H1 (cell line): ENCODE results near the gene ADD1. TPM values are rescaled to one million over a fixed set of nuclear protein-coding genes. Genes with fewer than 3 reads are reported as not detected.

Experiments
- CTCF ChIA-PET: fragments of 300-600 bp; sonication (Branson Sonifier 250); formaldehyde crosslinking; loops from one replicate; lab custom pipeline; 2021; ENCODE audit not compliant: partially characterized antibody; lab: Charles Lee
- POLR2A ChIA-PET: fragments of 300-600 bp; sonication (Branson Sonifier 250); formaldehyde crosslinking; loops from one replicate; lab custom pipeline; 2021; ENCODE audit warnings: inconsistent platforms; ENCODE audit not compliant: partially characterized antibody; lab: Charles Lee
- DNase-seq, 2 experiments: peaks; one replicate each; pipeline versions ENCODE4 v3.0.0 to v3.0.0-alpha.2; 2010 to 2022; ENCODE audit warnings: low spot score in 2 of 2, low read depth in 1 of 2, mixed read lengths in 1 of 2
- FAIRE-seq: peaks from 2 replicates; lab custom pipeline; 2011; peaks lifted over from hg19 to GRCh38; lab: Jason Lieb, UNC
- H2AFZ ChIP-seq: 2 replicates; pipeline ENCODE4 v1.8.1; 2012; ENCODE audit warnings: low read length, inconsistent platforms
- H2AK5ac ChIP-seq: 2 replicates; pipeline ENCODE4 v1.6.1; 2013; ENCODE audit warnings: low read depth, low read length
- H2BK120ac ChIP-seq: replicated peaks from 2 replicates; pipeline ENCODE3; 2013; ENCODE audit warnings: low read depth, low read length, inconsistent platforms
- H2BK12ac ChIP-seq: 2 replicates; pipeline ENCODE4 v1.6.1; 2013; ENCODE audit warnings: low read depth, low read length
- H2BK15ac ChIP-seq: 2 replicates; pipeline ENCODE4 v1.6.1; 2013; ENCODE audit warnings: low read length
- H2BK20ac ChIP-seq: 2 replicates; pipeline ENCODE4 v1.6.1; 2013; ENCODE audit warnings: low read length
- H2BK5ac ChIP-seq: 2 replicates; pipeline ENCODE4 v1.6.1; 2013; ENCODE audit warnings: low read depth, low read length
- H3K14ac ChIP-seq: 2 replicates; pipeline ENCODE4 v1.6.1; 2013; ENCODE audit warnings: inconsistent platforms; ENCODE audit not compliant: insufficient read length
- H3K18ac ChIP-seq: 2 replicates; pipeline ENCODE4 v1.6.1; 2013; ENCODE audit warnings: low read length; ENCODE audit errors: extremely low read depth
- H3K23ac ChIP-seq: 2 replicates; pipeline ENCODE4 v1.6.1; 2013; ENCODE audit warnings: inconsistent platforms; ENCODE audit not compliant: insufficient read length
- H3K23me2 ChIP-seq: 2 replicates; pipeline ENCODE4 v1.6.1; 2013; ENCODE audit warnings: low read depth, low read length
- H3K27ac ChIP-seq: 2 replicates; pipeline ENCODE4 v1.6.1; 2011; ENCODE audit warnings: low read depth, low read length, inconsistent platforms
- H3K27me3 ChIP-seq, 4 experiments: replicated peaks in 1 of 4; 1 replicate in 1 of 4; 2 replicates in 3 of 4; pipeline versions ENCODE4 v1.6.1 to v1.8.1; 2011 to 2013; ENCODE audit warnings: low read length in 3 of 4, mild to moderate bottlenecking in 3 of 4, inconsistent platforms in 2 of 4, mixed read lengths in 2 of 4, moderate library complexity in 1 of 4; ENCODE audit not compliant: control insufficient read depth in 3 of 4, insufficient read depth in 3 of 4; ENCODE audit errors: extremely low read depth in 1 of 4
- H3K36me3 ChIP-seq, 4 experiments: 2 replicates each; pipeline versions ENCODE4 v1.6.1 to v1.8.1; 2011 to 2013; ENCODE audit warnings: mild to moderate bottlenecking in 4 of 4, low read length in 3 of 4, moderate library complexity in 2 of 4, control low read depth in 1 of 4, inconsistent platforms in 1 of 4; ENCODE audit not compliant: insufficient read depth in 4 of 4, control insufficient read depth in 2 of 4
- H3K4ac ChIP-seq: replicated peaks from 2 replicates; pipeline ENCODE3; 2013; ENCODE audit warnings: low read length, low read depth, mixed read lengths, inconsistent platforms; ENCODE audit not compliant: insufficient read length
- H3K4me1 ChIP-seq, 4 experiments: replicated peaks in 1 of 4; 1 replicate in 1 of 4; 2 replicates in 3 of 4; pipeline versions ENCODE4 v1.6.1 to v1.8.1; 2011 to 2013; ENCODE audit warnings: low read length in 3 of 4, inconsistent platforms in 2 of 4, mixed read lengths in 1 of 4; ENCODE audit not compliant: insufficient read depth in 4 of 4, control insufficient read depth in 3 of 4
- H3K4me2 ChIP-seq, 2 experiments: 2 replicates each; pipeline versions ENCODE4 v1.6.1 to v1.8.1; 2011 to 2013; ENCODE audit warnings: low read depth in 2 of 2, low read length in 2 of 2, control low read depth in 1 of 2, inconsistent platforms in 1 of 2, mild to moderate bottlenecking in 1 of 2; ENCODE audit not compliant: insufficient read depth in 1 of 2
- H3K4me3 ChIP-seq, 4 experiments: fragments of 200-600, 300-600 bp in 1 of 4; sonication (generic), shearing (Covaris generic), sonication (Bioruptor Twin) in 1 of 4; 2 replicates each; pipeline versions ENCODE4 v1.5.1 to v1.8.1; 2011 to 2016; ENCODE audit warnings: low read length in 4 of 4, low read depth in 3 of 4, control low read depth in 2 of 4, inconsistent platforms in 2 of 4, mild to moderate bottlenecking in 2 of 4, mixed read lengths in 1 of 4, moderate library complexity in 1 of 4; ENCODE audit not compliant: insufficient read depth in 2 of 4; ENCODE audit errors: extremely low read depth in 1 of 4
- H3K56ac ChIP-seq: replicated peaks from 2 replicates; pipeline ENCODE3; 2013; ENCODE audit warnings: low read depth, mild to moderate bottlenecking, mixed read lengths, low read length, inconsistent platforms; ENCODE audit not compliant: insufficient read length
- H3K79me1 ChIP-seq: 2 replicates; pipeline ENCODE4 v1.6.1; 2013; ENCODE audit warnings: low read depth, low read length, control low read depth
- H3K79me2 ChIP-seq, 2 experiments: 2 replicates each; pipeline versions ENCODE4 v1.6.1 to v1.8.1; 2012 to 2013; ENCODE audit warnings: low read length in 2 of 2, mild to moderate bottlenecking in 2 of 2, inconsistent platforms in 1 of 2; ENCODE audit not compliant: insufficient read depth in 2 of 2, control insufficient read depth in 1 of 2
- H3K9ac ChIP-seq, 4 experiments: replicated peaks in 1 of 4; 1 replicate in 1 of 4; 2 replicates in 3 of 4; pipeline versions ENCODE4 v1.6.1 to v1.8.1; 2011 to 2013; ENCODE audit warnings: low read depth in 3 of 4, low read length in 3 of 4, control low read depth in 2 of 4, mild to moderate bottlenecking in 2 of 4, moderate library complexity in 2 of 4, inconsistent platforms in 1 of 4; ENCODE audit errors: extremely low read depth in 1 of 4
- H3K9me3 ChIP-seq, 2 experiments: 2 replicates each; pipeline versions ENCODE4 v1.6.1 to v1.8.1; 2012 to 2013; ENCODE audit warnings: mild to moderate bottlenecking in 2 of 2, moderate library complexity in 2 of 2, control low read depth in 1 of 2, inconsistent platforms in 1 of 2, low read depth in 1 of 2, low read length in 1 of 2, mixed read lengths in 1 of 2; ENCODE audit not compliant: insufficient read depth in 2 of 2
- H4K20me1 ChIP-seq, 2 experiments: replicated peaks in 1 of 2; 2 replicates each; pipeline versions ENCODE3 to v1.8.1; 2011 to 2013; ENCODE audit warnings: inconsistent platforms in 2 of 2, low read length in 2 of 2, mild to moderate bottlenecking in 1 of 2; ENCODE audit not compliant: insufficient read depth in 2 of 2, control insufficient read depth in 1 of 2
- H4K5ac ChIP-seq: 2 replicates; pipeline ENCODE4 v1.6.1; 2013; ENCODE audit warnings: low read length, low read depth, mixed read lengths, inconsistent platforms; ENCODE audit not compliant: insufficient read length
- H4K8ac ChIP-seq: 2 replicates; pipeline ENCODE4 v1.8.0; 2013; ENCODE audit warnings: mild to moderate bottlenecking, moderate library complexity, low read length, inconsistent platforms; ENCODE audit not compliant: insufficient read depth; ENCODE audit errors: extremely low read depth
- H4K91ac ChIP-seq: replicated peaks from 2 replicates; pipeline ENCODE3; 2013; ENCODE audit warnings: low read length, mixed read lengths, inconsistent platforms; ENCODE audit not compliant: insufficient read length
- KDM1A ChIP-seq: fragments of 200-600, 300-600 bp; sonication (generic); IDR thresholded peaks from 2 replicates; pipeline ENCODE4 v1.7.1; 2016; ENCODE audit warnings: mild to moderate bottlenecking, low read length, borderline replicate concordance
- RAD21 ChIP-seq, 2 experiments: IDR thresholded peaks in 1 of 2; conservative IDR thresholded peaks in 1 of 2; 2 replicates each; pipeline ENCODE4 v1.6.1; 2011; ENCODE audit warnings: low read depth in 2 of 2, low read length in 2 of 2, improper control_type of control experiment in 1 of 2, inconsistent platforms in 1 of 2, mild to moderate bottlenecking in 1 of 2, moderate library complexity in 1 of 2
- SIRT6 ChIP-seq: IDR thresholded peaks from one replicate; pipeline ENCODE4 v1.7.1; 2012; ENCODE audit warnings: low read length, inconsistent platforms
- SUZ12 ChIP-seq: fragments of 200-600 bp; sonication (generic); IDR thresholded peaks from 2 replicates; pipeline ENCODE4 v1.6.1; 2012; ENCODE audit warnings: mild to moderate bottlenecking, inconsistent platforms, low read length, moderate library complexity, mixed read lengths
- WGBS, 2 experiments: shearing (Covaris generic) in 1 of 2; methylation state at CpG; one replicate each; pipeline versions ENCODE4 v1.1.6 to v1.1.7; 2013 to 2015; ENCODE audit warnings: low lambda C conversion rate in 2 of 2, mixed read lengths in 2 of 2, inconsistent platforms in 1 of 2, low coverage in 1 of 2, missing lambda C conversion rate in 1 of 2; ENCODE audit not compliant: insufficient replicate concordance in 2 of 2, insufficient coverage in 1 of 2, insufficient read length in 1 of 2; ENCODE audit errors: extremely low coverage in 1 of 2, missing lambda C conversion rate in 1 of 2; 5-methylcytosine and 5-hydroxymethylcytosine counted together
- polyA plus RNA-seq, 7 experiments: library from polyadenylated mRNA; depleted of rRNA in 3 of 7; stranded (reverse) in 5 of 7; unstranded in 2 of 7; fragments of >200 nt in 5 of 7; fragments of 200-250 nt in 2 of 7; gene quantifications; 1 replicate in 5 of 7; 2 replicates in 1 of 7; 4 replicates in 1 of 7; pipeline versions ENCODE4 v1.2.1 to v1.2.3, GENCODE V29; 2011 to 2013; ENCODE audit warnings: missing spikeins in 2 of 7, mixed read lengths in 2 of 7
- total RNA-seq: library from RNA; stranded (reverse); fragmentation: NEBNext Ultra II Directional; extraction: Animal tissue kit (Norgen Biotek cat#: 25700); gene quantifications from 2 replicates; pipeline ENCODE4 v1.2.1, GENCODE V29; 2021

The ADD1 gene
- total and polyA plus RNA-seq, 2 of the 8 experiments (the other 6 are each of a cell fraction or from before 2014, with no cell fraction given), result 113 to 143 TPM

GRCh38 chr4:2950221-2950989 is 106.8 kb downstream of the ADD1 start:
- no peak overlapping the region for H2BK5ac ChIP-seq
- peaks cover 55 to 83% (median 73%) of the 10 kb centered on the region in 4 experiments for H3K36me3 ChIP-seq
- H2BK12ac ChIP-seq, result no peak overlapping the region
- TF ChIP-seq KDM1A (no peak), SIRT6 (no peak), SUZ12 (no peak), RAD21 (IDR thresholded peaks at IDR 0.05 in 1 of 2, conservative IDR thresholded peaks at IDR 0.05 in 1 of 2; ENCODE audit: low read depth in 2 of 2, low read length in 2 of 2) (no peak)
- H4K91ac ChIP-seq, result no peak overlapping the region
- no peak overlapping the region for H4K5ac ChIP-seq
- no peak overlapping the region for H3K18ac ChIP-seq
- H3K9me3 ChIP-seq, result peaks cover under 1 to 2% of the 10 kb centered on the region in 2 experiments
- DNase-seq (no peak), FAIRE-seq (no peak)
- H3K79me2 ChIP-seq, result no peaks in the 10 kb centered on the region
- no peak overlapping the region for H3K23ac ChIP-seq
- no peaks in the 10 kb centered on the region for H3K4me1 ChIP-seq
- H4K20me1 ChIP-seq, result peaks cover 3 to 16% of the 10 kb centered on the region in 2 experiments
- CTCF ChIA-PET, result interaction anchor here (1.4 to 1.6 kb wide), 2 partner anchors 187 to 209 kb away, joined by 3 read pairs; no protein-coding TSS in a partner anchor
- no peak overlapping the region for H2BK20ac ChIP-seq
- H2AFZ ChIP-seq, result no peak overlapping the region
- no peak overlapping the region for H2AK5ac ChIP-seq
- H2BK15ac ChIP-seq, result no peak overlapping the region
- no peak overlapping the region for H3K56ac ChIP-seq
- no peak overlapping the region for H3K27ac ChIP-seq
- H3K79me1 ChIP-seq, result no peaks in the 10 kb centered on the region
- H4K8ac ChIP-seq, result no peak overlapping the region
- no peaks in the 10 kb centered on the region for H3K27me3 ChIP-seq
- POLR2A ChIA-PET, result interaction anchor here (2.1 to 5.1 kb wide), 2 partner anchors 11 to 15 kb away, joined by 8 to 23 read pairs; no protein-coding TSS in a partner anchor
- H3K14ac ChIP-seq, result no peak overlapping the region
- H3K23me2 ChIP-seq, result no peaks in the 10 kb centered on the region
- H3K4me3 ChIP-seq, result no peak overlapping the region
- H3K4ac ChIP-seq, result no peak overlapping the region
- H2BK120ac ChIP-seq, result no peak overlapping the region
- WGBS, 2 experiments, result 91% methylated on average over 16 of the region's 16 CpGs; no CpG with 5 or more reads in 1 of the 2 experiments
- no peak overlapping the region for H3K9ac ChIP-seq
- no peak overlapping the region for H3K4me2 ChIP-seq
